Large intestine (tissue), 3 donors: ENCODE data around the gene MED25. TPM values are rescaled to one million over a fixed set of nuclear protein-coding genes. Genes with fewer than 3 reads are reported as not detected.

Experiments used
- DNase-seq, 2 donors: peaks; one replicate each; pipeline versions ENCODE4 v3.0.0 to v3.0.0-alpha.2; 2013
- H3K27ac ChIP-seq: one replicate; pipeline ENCODE4 v1.5.1; 2013; ENCODE audit warnings: low read length
- H3K27me3 ChIP-seq: 2 replicates; pipeline ENCODE4 v1.6.1; 2013; ENCODE audit warnings: low read length; ENCODE audit not compliant: control insufficient read depth, insufficient read depth
- H3K36me3 ChIP-seq: 2 replicates; pipeline ENCODE4 v1.6.1; 2013; ENCODE audit warnings: low read length; ENCODE audit not compliant: control insufficient read depth, insufficient read depth
- H3K4me1 ChIP-seq: one replicate; pipeline ENCODE4 v1.6.1; 2013; ENCODE audit warnings: low read length; ENCODE audit not compliant: control insufficient read depth, insufficient read depth
- H3K4me3 ChIP-seq: one replicate; pipeline ENCODE4 v1.5.1; 2013; ENCODE audit warnings: low read length
- H3K9me3 ChIP-seq: one replicate; pipeline ENCODE4 v1.6.1; 2013; ENCODE audit warnings: mild to moderate bottlenecking, low read depth, low read length, moderate library complexity; ENCODE audit not compliant: control insufficient read depth
- WGBS: methylation state at CpG from one replicate; pipeline ENCODE4 v1.1.5; 2013; ENCODE audit warnings: low lambda C conversion rate; ENCODE audit not compliant: insufficient coverage; 5-methylcytosine and 5-hydroxymethylcytosine counted together
- polyA plus RNA-seq: library from polyadenylated mRNA; unstranded; fragments of 120-200 nt; gene quantifications from one replicate; pipeline ENCODE4 v1.2.1, GENCODE V29; 2013

MED25 gene
- polyA plus RNA-seq, 1 donor, result 57.7 TPM

- WGBS, result no CpG with 5 or more reads among the region's 27 CpGs
- Histone ChIP-seq H3K27ac (no peak overlapping the region), H3K4me1 (peaks cover 26% of the 10 kb centered on the region), H3K36me3 (peaks cover 23% of the 10 kb centered on the region), H3K27me3 (no peaks in the 10 kb centered on the region), H3K9me3 (peaks cover 4% of the 10 kb centered on the region), H3K4me3 (no peak overlapping the region)
- DNase-seq, result no peak
Measured at GRCh38 chr19:49872245-49873128, 54.4 kb downstream of the MED25 start.

DNA sequence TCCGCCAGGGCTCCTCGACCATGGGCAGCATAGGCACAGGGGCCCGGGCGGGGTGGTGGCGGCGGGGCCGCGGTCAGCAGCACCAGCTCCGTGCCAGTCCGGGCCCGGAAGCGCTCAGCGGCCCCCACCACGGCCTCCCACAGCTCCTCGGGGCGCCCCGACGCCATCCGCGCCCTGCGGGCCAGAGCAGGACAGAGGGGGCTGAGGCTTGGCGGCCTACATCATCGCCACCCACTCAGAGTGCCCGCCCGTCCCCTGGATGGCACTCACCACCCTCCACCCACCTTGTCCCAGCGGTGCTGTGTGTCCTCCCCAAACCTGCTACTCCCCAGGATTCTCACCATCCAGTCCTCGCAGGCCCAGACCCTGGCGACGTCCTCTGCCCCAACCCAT lies 55.0 kb downstream of the MED25 start:
- Histone ChIP-seq H3K27ac (no peak overlapping the region), H3K27me3 (no peaks in the 10 kb centered on the region), H3K36me3 (peaks cover 23% of the 10 kb centered on the region), H3K4me1 (peaks cover 24% of the 10 kb centered on the region), H3K9me3 (peaks cover 4% of the 10 kb centered on the region), H3K4me3 (no peak overlapping the region)
- DNase-seq, result no peak
- no CpG with 5 or more reads among the region's 29 CpGs for WGBS

- peaks cover 24% of the 10 kb centered on the region for H3K4me1 ChIP-seq
- H3K9me3 ChIP-seq, result peaks cover 4% of the 10 kb centered on the region
- H3K27ac ChIP-seq, result no peak overlapping the region
- H3K36me3 ChIP-seq, result peaks cover 23% of the 10 kb centered on the region
- no peak for DNase-seq
- no peak overlapping the region for H3K4me3 ChIP-seq
- H3K27me3 ChIP-seq, result no peaks in the 10 kb centered on the region
- 90% methylated on average over 2 of the region's 10 CpGs for WGBS
Measured at GRCh38 chr19:49873834-49874233, 55.7 kb downstream of the MED25 start.

DNA sequence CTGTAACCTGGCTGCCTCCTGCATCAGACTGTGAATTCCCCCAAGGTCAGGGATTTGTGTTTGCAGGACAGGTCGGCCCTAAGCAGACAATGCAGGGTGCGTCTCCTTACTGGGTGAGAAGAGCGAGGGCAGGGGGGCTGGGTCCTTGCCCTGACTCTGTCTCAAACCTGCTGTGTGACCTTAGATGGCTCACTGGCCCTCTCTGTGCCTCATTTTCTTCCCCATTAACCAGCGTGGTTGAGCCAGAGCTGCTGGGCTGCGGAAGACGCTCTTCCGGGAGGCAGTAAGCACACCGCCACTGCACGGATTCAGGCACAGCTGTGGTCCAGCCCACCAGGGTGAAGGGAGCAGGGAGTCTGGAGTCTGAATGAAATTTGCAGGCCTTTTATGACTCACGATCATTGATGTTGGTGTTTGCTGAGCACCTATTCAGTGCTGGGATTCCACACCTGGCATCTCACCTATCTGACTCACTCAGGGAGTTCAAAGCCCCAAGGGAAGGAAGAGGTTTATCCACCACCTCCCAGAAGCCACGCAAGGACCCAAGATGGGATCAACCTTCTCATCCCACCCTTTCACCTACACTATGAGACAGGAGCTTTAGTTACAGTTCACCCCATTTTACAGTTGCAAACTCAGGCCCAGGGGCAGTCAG lies 56.5 kb downstream of the MED25 start:
- DNase-seq, result no peak
- WGBS, result no CpG with 5 or more reads among the region's 11 CpGs
- Histone ChIP-seq H3K4me1 (peaks cover 24% of the 10 kb centered on the region), H3K36me3 (peaks cover 30% of the 10 kb centered on the region), H3K9me3 (peaks cover 4% of the 10 kb centered on the region), H3K4me3 (no peak overlapping the region), H3K27ac (no peak overlapping the region), H3K27me3 (no peaks in the 10 kb centered on the region)

- no peak overlapping the region for H3K27ac ChIP-seq
- no peaks in the 10 kb centered on the region for H3K27me3 ChIP-seq
- DNase-seq, result no peak
- peaks cover 4% of the 10 kb centered on the region for H3K9me3 ChIP-seq
- H3K4me3 ChIP-seq, result peak overlapping the region; percentile 82
- H3K4me1 ChIP-seq, result peaks cover 22% of the 10 kb centered on the region
- WGBS, result no CpG with 5 or more reads among the region's 4 CpGs
- peaks cover 32% of the 10 kb centered on the region for H3K36me3 ChIP-seq
Measured at GRCh38 chr19:49875177-49875576, 57.1 kb downstream of the MED25 start.

DNA sequence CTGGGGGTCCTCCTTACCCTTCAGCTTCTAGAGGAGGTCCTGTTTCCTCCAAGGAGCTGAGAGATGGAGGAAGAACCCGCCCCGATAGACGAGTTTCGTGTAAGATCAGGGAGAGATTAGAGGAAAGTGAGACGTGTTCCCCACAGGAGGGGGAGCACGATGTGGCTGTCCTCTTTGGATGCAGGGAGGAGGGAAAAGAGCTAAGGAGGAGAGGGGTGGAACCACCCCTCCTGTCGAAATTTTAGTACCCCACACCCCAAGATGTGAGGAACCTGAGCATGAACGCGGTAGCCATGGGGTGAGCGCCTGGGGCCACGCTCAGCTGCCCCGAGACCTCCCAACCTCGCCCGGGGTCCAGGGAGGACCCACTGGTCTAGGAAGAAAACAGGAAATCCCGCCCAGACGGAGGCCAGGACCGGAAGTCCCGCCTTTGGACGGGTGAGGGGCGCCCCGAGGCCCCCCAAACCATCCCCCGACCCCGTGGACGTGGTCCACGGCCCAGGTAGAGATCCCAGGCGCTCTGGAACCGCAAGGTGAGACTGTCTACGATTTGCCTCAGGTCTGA lies 57.9 kb downstream of the MED25 start:
- peaks cover 36% of the 10 kb centered on the region for H3K36me3 ChIP-seq
- H3K4me3 ChIP-seq, result peak overlapping the region; percentile 82
- peak in 1 of 2 donors; percentile 67 for DNase-seq
- peaks cover 4% of the 10 kb centered on the region for H3K9me3 ChIP-seq
- H3K4me1 ChIP-seq, result peaks cover 16% of the 10 kb centered on the region
- peak overlapping the region; percentile 99 for H3K27ac ChIP-seq
- H3K27me3 ChIP-seq, result no peaks in the 10 kb centered on the region
- WGBS, result no CpG with 5 or more reads among the region's 28 CpGs

DNA sequence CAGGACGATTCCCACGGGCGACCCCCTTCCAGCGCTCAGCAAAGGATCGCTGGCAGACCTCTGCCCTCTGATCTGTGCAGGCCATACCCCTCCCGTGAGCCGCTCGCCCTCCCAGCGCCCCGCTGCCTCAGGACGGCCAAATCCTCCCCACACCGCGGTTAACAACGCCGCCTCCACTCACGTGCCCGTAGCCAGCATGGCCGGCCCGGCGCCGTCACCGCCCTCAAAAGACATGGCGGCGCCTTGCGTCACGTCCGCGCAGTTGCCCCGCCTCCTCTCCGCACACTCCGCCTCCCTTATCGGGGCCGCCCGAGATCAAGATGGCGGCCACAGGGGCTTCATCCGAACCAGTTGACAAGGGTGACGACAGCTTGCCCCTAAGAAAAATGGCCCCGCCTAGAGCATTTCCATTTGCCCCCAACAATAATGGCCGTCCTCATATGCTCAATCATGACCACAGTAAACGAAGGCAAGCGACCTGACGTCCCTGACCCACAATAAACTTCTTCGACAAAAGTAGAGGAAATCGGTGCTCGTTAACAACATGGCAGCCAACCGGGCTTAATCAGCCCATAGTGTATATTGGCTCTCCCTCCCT lies 58.4 kb downstream of the MED25 start:
- H3K27me3 ChIP-seq, result no peaks in the 10 kb centered on the region
- peak overlapping the region; percentile 99 for H3K27ac ChIP-seq
- H3K36me3 ChIP-seq, result peaks cover 37% of the 10 kb centered on the region
- peaks cover 7% of the 10 kb centered on the region for H3K9me3 ChIP-seq
- peaks cover 16% of the 10 kb centered on the region for H3K4me1 ChIP-seq
- DNase-seq, result peak; percentile 99 to 100
- H3K4me3 ChIP-seq, result peak overlapping the region; percentile 82
- no CpG with 5 or more reads among the region's 46 CpGs for WGBS

GRCh38 chr19:49877020-49877878 lies 59.2 kb downstream of the MED25 start, which contains the start of the genes AKT1S1 and TBC1D17:
AKT1S1 (minus strand) TSS chr19:49877355; CDS start chr19:49873295, 4,060 bp downstream.
TBC1D17 (plus strand) TSS chr19:49877702; CDS start chr19:49877724, 22 bp downstream.
- Histone ChIP-seq H3K4me1 (peaks cover 16% of the 10 kb centered on the region), H3K36me3 (peaks cover 38% of the 10 kb centered on the region), H3K9me3 (peaks cover 7% of the 10 kb centered on the region), H3K4me3 (peak within 1 kb of the TSS; percentile 82), H3K27ac (peak within 1 kb of the TSS; percentile 99), H3K27me3 (no peaks in the 10 kb centered on the region)
- WGBS, result no CpG with 5 or more reads among the region's 61 CpGs
- DNase-seq, result peak; percentile 100

GRCh38 chr19:49877879-49878743 lies 60.0 kb downstream of the MED25 start:
- WGBS, result no CpG with 5 or more reads among the region's 41 CpGs

More at GRCh38 chr19:49877879-49878743, 60.0 kb downstream of the MED25 start:
- DNase-seq, result peak; percentile 99
- H3K27ac ChIP-seq, result peak overlapping the region; percentile 99
- H3K36me3 ChIP-seq, result peaks cover 43% of the 10 kb centered on the region
- peak overlapping the region; percentile 82 for H3K4me3 ChIP-seq
- peaks cover 16% of the 10 kb centered on the region for H3K4me1 ChIP-seq
- H3K27me3 ChIP-seq, result no peaks in the 10 kb centered on the region
- peaks cover 13% of the 10 kb centered on the region for H3K9me3 ChIP-seq
